Measurements from ENCODE around the gene VOPP1.

GRCh38 chr7:55521512-55521911, 50.8 kb downstream of the VOPP1 start:
- TF ChIP-seq CTCF (IDR thresholded peaks at IDR 0.05 in 8 of 11, conservative IDR thresholded peaks at IDR 0.05 in 3 of 11) (no peak), POLR2A (IDR thresholded peaks at IDR 0.05) (no peak)

Measured in spleen (tissue), 7 donors.